22Rv1 (cell line): Measurements from ENCODE around the gene TPST2.

ENCODE experiments used
- H3K27ac ChIP-seq: fragments of 450-650 bp; 2 replicates; pipeline ENCODE4 v1.5.1; 2017
- ZFX ChIP-seq: fragments of 450-650 bp; IDR thresholded peaks from 2 replicates; pipeline ENCODE4 v1.6.1; 2017; ENCODE audit warnings: antibody characterized with exemption, borderline replicate concordance
- TF ChIP-seq, protein P1 (sequence below): fragments of 450-650 bp; IDR thresholded peaks from 2 replicates; pipeline ENCODE4 v1.5.1; 2017; ENCODE audit warnings: mild to moderate bottlenecking

TPST2 gene

DNA sequence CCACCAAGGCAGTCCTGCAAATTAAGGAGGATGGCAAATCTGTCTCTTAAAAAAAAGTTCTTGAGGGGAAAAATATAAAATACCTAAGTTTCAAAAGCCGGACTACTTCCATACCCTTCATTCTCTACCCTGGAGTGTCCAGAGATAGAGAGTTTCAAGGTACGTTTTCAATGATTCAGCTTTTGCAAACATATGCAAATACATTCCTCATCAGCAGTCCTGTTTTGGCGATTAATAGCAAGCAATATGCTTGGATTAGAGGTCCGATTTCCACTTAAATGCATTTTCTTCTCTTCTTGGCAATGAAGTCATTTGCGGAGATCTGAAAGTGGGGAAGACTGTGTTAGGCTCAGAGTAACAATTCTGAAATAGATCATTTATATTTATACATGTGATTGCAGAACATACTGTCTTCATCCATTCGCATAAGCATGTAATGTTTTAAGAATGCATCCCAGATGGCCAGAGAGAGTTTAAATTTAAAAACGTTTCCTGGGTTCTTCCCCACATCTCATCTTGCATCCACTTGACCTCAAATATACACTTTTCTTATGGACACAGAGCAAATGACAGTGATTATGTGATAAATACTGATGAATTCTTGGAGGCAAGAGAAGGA lies 63.9 kb downstream of the TPST2 start:
- TF ChIP-seq ZFX: no peak
- TF ChIP-seq, protein P1, sequence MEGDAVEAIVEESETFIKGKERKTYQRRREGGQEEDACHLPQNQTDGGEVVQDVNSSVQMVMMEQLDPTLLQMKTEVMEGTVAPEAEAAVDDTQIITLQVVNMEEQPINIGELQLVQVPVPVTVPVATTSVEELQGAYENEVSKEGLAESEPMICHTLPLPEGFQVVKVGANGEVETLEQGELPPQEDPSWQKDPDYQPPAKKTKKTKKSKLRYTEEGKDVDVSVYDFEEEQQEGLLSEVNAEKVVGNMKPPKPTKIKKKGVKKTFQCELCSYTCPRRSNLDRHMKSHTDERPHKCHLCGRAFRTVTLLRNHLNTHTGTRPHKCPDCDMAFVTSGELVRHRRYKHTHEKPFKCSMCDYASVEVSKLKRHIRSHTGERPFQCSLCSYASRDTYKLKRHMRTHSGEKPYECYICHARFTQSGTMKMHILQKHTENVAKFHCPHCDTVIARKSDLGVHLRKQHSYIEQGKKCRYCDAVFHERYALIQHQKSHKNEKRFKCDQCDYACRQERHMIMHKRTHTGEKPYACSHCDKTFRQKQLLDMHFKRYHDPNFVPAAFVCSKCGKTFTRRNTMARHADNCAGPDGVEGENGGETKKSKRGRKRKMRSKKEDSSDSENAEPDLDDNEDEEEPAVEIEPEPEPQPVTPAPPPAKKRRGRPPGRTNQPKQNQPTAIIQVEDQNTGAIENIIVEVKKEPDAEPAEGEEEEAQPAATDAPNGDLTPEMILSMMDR: no peak
- no peak overlapping the region for H3K27ac ChIP-seq

DNA sequence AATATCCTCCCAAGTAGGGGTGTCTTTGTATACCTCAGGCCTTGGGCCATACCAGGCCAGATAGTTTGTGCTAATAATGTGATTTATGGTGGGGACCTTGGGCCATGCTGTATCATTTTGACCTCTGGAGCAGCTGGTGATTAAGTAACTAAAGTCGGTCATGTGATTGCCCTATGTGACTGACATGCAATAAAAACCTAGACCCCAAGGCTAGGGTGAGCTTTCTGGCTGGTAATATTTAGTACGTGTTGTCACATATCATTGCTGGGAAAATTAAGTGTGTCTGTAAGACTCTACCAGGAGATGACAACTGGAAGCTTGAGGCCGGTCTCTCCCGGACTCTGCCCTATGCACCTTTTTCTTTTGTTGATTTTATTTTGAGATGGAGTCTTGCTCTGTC lies 65.1 kb downstream of the TPST2 start:
- no peak overlapping the region for H3K27ac ChIP-seq
- TF ChIP-seq ZFX: no peak
- TF ChIP-seq, protein P1: no peak

DNA sequence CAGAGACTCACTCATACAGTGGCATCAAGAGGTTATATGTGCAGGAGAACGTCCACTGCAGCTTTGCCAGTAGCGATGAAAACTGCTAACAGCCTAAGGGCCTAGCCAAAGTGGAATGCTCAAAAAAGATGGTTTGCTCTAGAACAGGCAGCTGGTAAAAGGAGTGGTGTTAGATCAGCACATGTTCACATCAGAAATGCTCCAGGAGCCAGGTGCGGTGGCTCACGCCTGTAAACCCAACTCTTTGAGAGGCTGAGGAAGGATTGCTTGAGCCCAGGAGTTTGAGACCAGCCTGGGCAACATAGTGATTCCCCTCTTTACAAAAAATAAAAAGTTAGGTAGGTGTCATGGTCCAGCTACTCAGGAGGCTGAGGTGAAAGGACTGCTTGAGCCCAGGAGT lies 67.3 kb downstream of the TPST2 start:
- TF ChIP-seq, protein P1: no peak
- no peak for TF ChIP-seq ZFX
- no peak overlapping the region for H3K27ac ChIP-seq

DNA sequence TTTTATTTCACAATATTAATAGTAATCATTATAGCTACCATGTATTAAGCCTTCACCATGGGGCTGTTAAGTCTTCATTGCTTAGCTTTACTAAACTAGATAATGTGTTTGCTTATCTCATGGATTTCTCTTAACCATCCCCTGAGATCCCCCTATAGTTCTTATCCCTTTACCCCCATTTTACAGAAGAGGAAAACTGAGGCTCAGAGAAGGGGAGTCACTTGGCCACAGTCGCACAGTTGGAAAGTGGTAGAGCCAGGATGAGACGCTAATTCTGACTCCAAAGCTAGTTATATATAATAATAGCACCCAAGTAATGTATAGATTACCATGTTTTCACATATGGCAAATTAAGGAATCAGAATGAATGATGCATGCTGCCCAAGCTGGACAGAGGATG lies 67.9 kb downstream of the TPST2 start:
- H3K27ac ChIP-seq: no peak overlapping the region
- TF ChIP-seq, protein P1: no peak
- no peak for TF ChIP-seq ZFX

DNA sequence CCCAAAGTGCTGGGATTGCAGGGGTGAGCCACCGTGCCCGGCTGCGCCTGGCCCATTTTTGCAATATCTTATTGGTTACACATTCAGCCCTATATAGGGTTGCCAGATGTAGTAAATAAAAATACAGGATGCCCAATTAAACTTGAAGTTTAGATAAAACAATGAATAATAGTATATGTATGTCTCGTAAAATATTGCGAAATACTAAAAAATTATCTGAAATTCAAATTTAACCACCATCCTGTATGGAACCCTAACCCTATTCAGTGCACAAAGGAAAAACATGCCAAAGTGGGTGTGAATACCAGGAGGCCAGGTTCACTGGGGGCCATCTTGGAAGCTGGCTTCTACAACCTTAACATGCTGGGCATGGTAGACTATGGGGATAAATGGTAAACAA lies 72.5 kb downstream of the TPST2 start:
- TF ChIP-seq, protein P1: no peak
- no peak for TF ChIP-seq ZFX
- no peak overlapping the region for H3K27ac ChIP-seq

DNA sequence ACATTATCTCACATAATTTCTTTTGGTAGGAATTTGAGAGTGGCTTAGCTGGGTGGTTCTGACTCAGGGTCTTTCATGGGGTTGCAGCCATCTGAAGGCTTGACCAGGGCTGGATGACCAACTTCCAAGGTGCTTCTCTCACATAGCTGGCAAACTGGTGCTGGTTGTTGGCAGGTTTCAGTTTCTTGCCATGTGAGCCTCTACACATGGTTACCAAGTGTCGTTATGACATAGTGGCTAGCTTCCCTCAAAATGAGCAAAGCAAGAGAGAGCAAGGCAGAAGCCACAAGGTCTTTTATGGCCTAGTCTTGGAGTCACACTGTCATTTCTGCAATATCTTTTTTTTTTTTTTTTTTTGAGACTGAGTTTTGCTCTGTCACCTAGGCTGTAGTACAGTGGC lies 73.4 kb downstream of the TPST2 start:
- TF ChIP-seq, protein P1: no peak
- no peak for TF ChIP-seq ZFX
- H3K27ac ChIP-seq: no peak overlapping the region

DNA sequence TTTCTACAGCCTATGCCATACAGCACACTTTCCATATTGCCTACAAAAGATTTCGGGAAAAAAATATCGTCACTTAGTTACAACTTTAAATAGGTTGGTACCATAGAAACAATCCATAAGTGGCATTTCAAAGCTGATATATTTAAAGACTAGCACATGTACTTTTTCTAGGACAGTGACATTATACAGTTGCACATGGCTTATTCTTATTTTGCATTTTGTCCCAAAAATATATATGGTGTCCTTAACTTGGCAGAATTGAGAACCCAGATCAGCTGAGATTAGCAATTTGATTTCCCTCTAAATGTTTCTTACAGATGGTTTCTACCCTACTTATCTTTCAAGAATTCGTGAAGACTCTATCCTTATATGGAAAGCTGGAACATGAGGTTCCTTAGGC lies 74.0 kb downstream of the TPST2 start:
- no peak for TF ChIP-seq ZFX
- TF ChIP-seq, protein P1: no peak

More for the DNA sequence above, 74.0 kb downstream of the TPST2 start:
- H3K27ac ChIP-seq: no peak overlapping the region
